IMR-90 (cell line): ENCODE results near the gene MCTP2. TPM values are rescaled to one million over a fixed set of nuclear protein-coding genes. Genes with fewer than 3 reads are reported as not detected.

ENCODE experiments used
- ATAC-seq: fragments of 200-7000 bp; cut with Tn5 transposase; 2 replicates; pipeline ENCODE4 v1.9.1; 2020; ENCODE audit warnings: low read depth, mild to moderate bottlenecking, moderate library complexity
- BruUV-seq: library from RNA; stranded (reverse); fragments of 400-500 nt; replicated peaks from 2 replicates; lab custom pipeline; 2021; lab: Mats Ljungman, UMichigan
- CTCF ChIA-PET: fragments of 300-600 bp; formaldehyde crosslinking; extraction: SDS; loops from one replicate; lab custom pipeline; 2021; ENCODE audit warnings: antibody characterized with exemption; lab: Yijun Ruan, JAX
- POLR2A ChIA-PET: fragments of 300-600 bp; sonication (Branson Sonifier 250); formaldehyde crosslinking; loops from one replicate; lab custom pipeline; 2022; ENCODE audit warnings: antibody characterized with exemption; ENCODE audit not compliant: unreplicated experiment; lab: Charles Lee
- DNase-seq: peaks from one replicate; pipeline ENCODE4 v3.0.0; 2013
- H2AFZ ChIP-seq: replicated peaks from 2 replicates; pipeline ENCODE3; 2013; ENCODE audit warnings: low read length, mild to moderate bottlenecking; ENCODE audit not compliant: poor library complexity
- H2AK5ac ChIP-seq: 2 replicates; pipeline ENCODE4 v1.6.1; 2013; ENCODE audit warnings: low read depth, low read length, inconsistent platforms
- H2AK9ac ChIP-seq: replicated peaks from 2 replicates; pipeline ENCODE3; 2013; ENCODE audit warnings: mild to moderate bottlenecking, low read depth, low read length, moderate library complexity; ENCODE audit not compliant: poor library complexity
- H2BK120ac ChIP-seq: 2 replicates; pipeline ENCODE4 v1.6.1; 2013; ENCODE audit warnings: low read depth, low read length, inconsistent platforms
- H2BK15ac ChIP-seq: 3 replicates; pipeline ENCODE4 v1.6.1; 2013; ENCODE audit warnings: low read depth, low read length, inconsistent platforms
- H2BK20ac ChIP-seq: 2 replicates; pipeline ENCODE4 v1.6.1; 2013; ENCODE audit warnings: low read depth, mild to moderate bottlenecking, inconsistent platforms, low read length, moderate library complexity
- H2BK5ac ChIP-seq: 2 replicates; pipeline ENCODE4 v1.6.1; 2013; ENCODE audit warnings: mild to moderate bottlenecking, low read depth, low read length, inconsistent platforms; ENCODE audit not compliant: poor library complexity, severe bottlenecking
- H3K14ac ChIP-seq: replicated peaks from 2 replicates; pipeline ENCODE4 v1.6.1; 2013; ENCODE audit warnings: low read depth, low read length, inconsistent platforms
- H3K18ac ChIP-seq: 2 replicates; pipeline ENCODE4 v1.6.1; 2013; ENCODE audit warnings: low read depth, low read length, control low read depth
- H3K23ac ChIP-seq: 2 replicates; pipeline ENCODE4 v1.6.1; 2013; ENCODE audit warnings: low read depth, low read length, inconsistent platforms
- H3K27ac ChIP-seq: 2 replicates; pipeline ENCODE4 v1.5.1; 2013; ENCODE audit warnings: mild to moderate bottlenecking, control low read depth, low read length; ENCODE audit not compliant: insufficient read depth
- H3K27me3 ChIP-seq: 2 replicates; pipeline ENCODE4 v1.6.1; 2013; ENCODE audit warnings: low read length; ENCODE audit not compliant: control insufficient read depth, insufficient read depth
- H3K36me3 ChIP-seq: 2 replicates; pipeline ENCODE4 v1.6.1; 2013; ENCODE audit warnings: low read length, mixed read lengths; ENCODE audit not compliant: control insufficient read depth, insufficient read depth
- H3K4ac ChIP-seq: 2 replicates; pipeline ENCODE4 v1.6.1; 2013; ENCODE audit warnings: low read depth, low read length, inconsistent platforms
- H3K4me1 ChIP-seq: 2 replicates; pipeline ENCODE4 v1.6.1; 2013; ENCODE audit warnings: low read length, mixed read lengths; ENCODE audit not compliant: control insufficient read depth, insufficient read depth
- H3K4me2 ChIP-seq: 2 replicates; pipeline ENCODE4 v1.6.1; 2013; ENCODE audit warnings: low read depth, mild to moderate bottlenecking, control low read depth, low read length, moderate library complexity
- H3K4me3 ChIP-seq: 2 replicates; pipeline ENCODE4 v1.5.1; 2013; ENCODE audit warnings: low read depth, mild to moderate bottlenecking, control low read depth, low read length, moderate library complexity; ENCODE audit not compliant: insufficient read depth
- H3K56ac ChIP-seq: 2 replicates; pipeline ENCODE4 v1.6.1; 2013; ENCODE audit warnings: low read length, inconsistent platforms; ENCODE audit not compliant: insufficient read depth; ENCODE audit errors: extremely low read depth
- H3K79me1 ChIP-seq, 2 experiments: 2 replicates each; pipeline ENCODE4 v1.6.1; 2013; ENCODE audit warnings: low read length in 2 of 2, inconsistent platforms in 1 of 2, low read depth in 1 of 2
- H3K9ac ChIP-seq: 2 replicates; pipeline ENCODE4 v1.6.1; 2013; ENCODE audit warnings: low read depth, low read length, control low read depth
- H3K9me1 ChIP-seq: 2 replicates; pipeline ENCODE4 v1.6.1; 2013; ENCODE audit warnings: low read length, inconsistent platforms; ENCODE audit not compliant: insufficient read depth
- H3K9me3 ChIP-seq: 2 replicates; pipeline ENCODE4 v1.6.1; 2013; ENCODE audit warnings: low read length; ENCODE audit not compliant: control insufficient read depth, insufficient read depth
- H4K20me1 ChIP-seq: 2 replicates; pipeline ENCODE4 v1.6.1; 2013; ENCODE audit warnings: low read length, inconsistent platforms; ENCODE audit not compliant: insufficient read depth
- H4K5ac ChIP-seq: 2 replicates; pipeline ENCODE4 v1.6.1; 2013; ENCODE audit warnings: mild to moderate bottlenecking, low read depth, low read length, control low read depth
- H4K8ac ChIP-seq, 2 experiments: 2 replicates each; pipeline ENCODE4 v1.6.1; 2013; ENCODE audit warnings: low read depth in 2 of 2, low read length in 2 of 2, control low read depth in 1 of 2, inconsistent platforms in 1 of 2
- H4K91ac ChIP-seq: 2 replicates; pipeline ENCODE4 v1.6.1; 2013; ENCODE audit warnings: low read depth, low read length, inconsistent platforms; ENCODE audit not compliant: insufficient read depth
- BHLHE40 ChIP-seq: fragments of 150-350 bp; IDR thresholded peaks from 2 replicates; pipeline ENCODE4 v1.6.1; 2016; ENCODE audit warnings: mild to moderate bottlenecking, low read depth, low read length
- CEBPB ChIP-seq: IDR thresholded peaks from 2 replicates; pipeline ENCODE4 v1.6.1; 2012; ENCODE audit warnings: low read depth, low read length, improper control_type of control experiment
- CHD1 ChIP-seq: IDR thresholded peaks from 2 replicates; pipeline ENCODE4 v1.6.1; 2012; ENCODE audit warnings: low read depth, low read length, improper control_type of control experiment
- FOS ChIP-seq: fragments of 150-350 bp; IDR thresholded peaks from 2 replicates; pipeline ENCODE4 v1.6.1; 2016; ENCODE audit warnings: low read depth, low read length
- MAFK ChIP-seq: IDR thresholded peaks from 2 replicates; pipeline ENCODE4 v1.6.1; 2012; ENCODE audit warnings: low read depth, low read length, improper control_type of control experiment
- MAZ ChIP-seq: IDR thresholded peaks from 2 replicates; pipeline ENCODE4 v1.6.1; 2012; ENCODE audit warnings: low read depth, mild to moderate bottlenecking, low read length, improper control_type of control experiment, moderate library complexity, borderline replicate concordance
- MXI1 ChIP-seq: IDR thresholded peaks from 2 replicates; pipeline ENCODE4 v1.6.1; 2012; ENCODE audit warnings: low read depth, mild to moderate bottlenecking, low read length, moderate library complexity, borderline replicate concordance
- NFE2L2 ChIP-seq: fragments of 150-350 bp; IDR thresholded peaks from 2 replicates; pipeline ENCODE4 v1.6.1; 2016; ENCODE audit warnings: low read depth, mild to moderate bottlenecking, low read length
- POLR2A ChIP-seq: IDR thresholded peaks from 2 replicates; pipeline ENCODE4 v1.6.1; 2012; ENCODE audit warnings: mild to moderate bottlenecking, low read depth, low read length
- RAD21 ChIP-seq: IDR thresholded peaks from 2 replicates; pipeline ENCODE4 v1.6.1; 2012; ENCODE audit warnings: low read length, improper control_type of control experiment
- RCOR1 ChIP-seq: IDR thresholded peaks from 2 replicates; pipeline ENCODE4 v1.6.1; 2012; ENCODE audit warnings: mild to moderate bottlenecking, low read length, improper control_type of control experiment; ENCODE audit not compliant: insufficient replicate concordance
- RFX5 ChIP-seq: IDR thresholded peaks from 2 replicates; pipeline ENCODE4 v1.8.0; 2012; ENCODE audit warnings: low read depth, mild to moderate bottlenecking, low read length, moderate library complexity
- SMC3 ChIP-seq: fragments of 150-350 bp; IDR thresholded peaks from 2 replicates; pipeline ENCODE4 v1.6.1; 2016; ENCODE audit warnings: low read depth, mild to moderate bottlenecking, antibody characterized with exemption, low read length, moderate library complexity
- WGBS, 2 experiments: methylation state at CpG; one replicate each; pipeline versions ENCODE4 v1.1.5 to v1.1.7; 2013; ENCODE audit warnings: missing lambda C conversion rate in 2 of 2; ENCODE audit not compliant: insufficient read length in 1 of 2; ENCODE audit errors: extremely low coverage in 2 of 2; 5-methylcytosine and 5-hydroxymethylcytosine counted together
- dilution Hi-C: fragments of 300-500 bp; cut with HindIII; formaldehyde crosslinking; loops from one replicate; pipeline ENCODE4 v1.14.3; 2018; ENCODE audit warnings: low sequenced_read_pairs; ENCODE audit not compliant: unreplicated experiment
- in situ Hi-C: fragments of 300-500 bp; cut with MboI; formaldehyde crosslinking; loops from 3 replicates; pipeline ENCODE4 v1.14.3; 2019; ENCODE audit warnings: low sequenced_read_pairs, inconsistent platforms, mixed read lengths
- intact Hi-C: fragments of 100-400 bp; cut with micrococcal nuclease; formaldehyde crosslinking; loops from 2 replicates; pipeline ENCODE4 v1.10.0; 2022
- polyA plus RNA-seq, 3 experiments: library from polyadenylated mRNA; depleted of rRNA; stranded (reverse); fragments of >200 nt; gene quantifications; 2 replicates each; pipeline ENCODE4 v1.2.3, GENCODE V29; 2012; ENCODE audit warnings: low replicate concordance in 1 of 3
- total RNA-seq: library from RNA; depleted of rRNA; stranded (reverse); fragments of >200 nt; gene quantifications from 2 replicates; pipeline ENCODE4 v1.2.3, GENCODE V29; 2012
- TF ChIP-seq, protein P1 (sequence below): fragments of 150-350 bp; IDR thresholded peaks from 2 replicates; pipeline ENCODE4 v1.6.1; 2017; ENCODE audit warnings: mild to moderate bottlenecking, antibody characterized with exemption, low read length, low read depth
- TF ChIP-seq, protein P2 (sequence below): fragments of 150-350 bp; IDR thresholded peaks from 2 replicates; pipeline ENCODE4 v1.6.1; 2016; ENCODE audit warnings: low read depth, mild to moderate bottlenecking, low read length, moderate library complexity, borderline replicate concordance
- TF ChIP-seq, protein P3 (sequence below): conservative IDR thresholded peaks from 2 replicates; pipeline ENCODE4 v1.5.1; 2012; ENCODE audit warnings: mild to moderate bottlenecking, low read depth, low read length, improper control_type of control experiment

Gene MCTP2
- total and polyA plus RNA-seq, 2 of the 4 experiments (the other 2 are of a cell fraction): 5.1 to 9.9 TPM

DNA sequence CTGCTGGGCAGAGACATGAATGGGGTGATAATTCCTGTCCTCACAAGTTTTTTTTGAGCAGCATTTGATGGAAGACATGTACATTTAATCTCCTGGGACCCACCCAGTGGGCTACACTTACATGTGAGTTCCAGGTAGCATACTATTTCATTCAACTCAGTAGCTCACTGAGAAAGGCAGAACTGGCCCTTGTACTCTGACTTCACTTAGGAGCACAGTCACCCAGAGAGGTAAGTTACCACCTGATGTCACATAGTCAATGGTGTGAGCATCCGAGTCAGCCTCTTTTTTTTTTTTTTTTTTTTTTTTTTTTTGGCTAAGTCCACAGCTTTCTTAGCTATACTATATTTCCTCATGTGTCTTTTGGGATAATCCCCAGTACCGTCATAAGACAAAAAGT is 32.7 kb upstream of the MCTP2 start:
- intact Hi-C loops (no loop called here), dilution Hi-C loops (no loop called here), in situ Hi-C loops (no loop called here)
- no peak overlapping the region for H3K23ac ChIP-seq
- H3K27ac ChIP-seq: no peak overlapping the region
- no peaks in the 10 kb centered on the region for H3K79me1 ChIP-seq
- H3K4me3 ChIP-seq: no peak overlapping the region
- H2BK120ac ChIP-seq: no peak overlapping the region
- ChIA-PET POLR2A (no interaction called here), CTCF (no interaction called here)
- H3K9ac ChIP-seq: no peak overlapping the region
- H3K14ac ChIP-seq: no peak overlapping the region
- DNase-seq: no peak
- H2BK5ac ChIP-seq: no peak overlapping the region
- H2AK9ac ChIP-seq: no peak overlapping the region
- no TSS peak for BruUV-seq
- H3K36me3 ChIP-seq: no peaks in the 10 kb centered on the region
- no peak overlapping the region for H2AFZ ChIP-seq
- H4K91ac ChIP-seq: no peak overlapping the region
- 0 out of 2 replicates have a peak, but pooled peaks cover 2% of the 10 kb centered on the region for H3K4me1 ChIP-seq
- no peaks in the 10 kb centered on the region for H3K27me3 ChIP-seq
- H4K20me1 ChIP-seq: no peaks in the 10 kb centered on the region
- H4K5ac ChIP-seq: no peak overlapping the region
- peaks cover 6% of the 10 kb centered on the region for H3K9me1 ChIP-seq
- no peak overlapping the region for H3K18ac ChIP-seq
- TF ChIP-seq RFX5: no peak
- no peak for TF ChIP-seq FOS
- TF ChIP-seq POLR2A: no peak
- TF ChIP-seq RAD21: no peak
- TF ChIP-seq, protein P1, sequence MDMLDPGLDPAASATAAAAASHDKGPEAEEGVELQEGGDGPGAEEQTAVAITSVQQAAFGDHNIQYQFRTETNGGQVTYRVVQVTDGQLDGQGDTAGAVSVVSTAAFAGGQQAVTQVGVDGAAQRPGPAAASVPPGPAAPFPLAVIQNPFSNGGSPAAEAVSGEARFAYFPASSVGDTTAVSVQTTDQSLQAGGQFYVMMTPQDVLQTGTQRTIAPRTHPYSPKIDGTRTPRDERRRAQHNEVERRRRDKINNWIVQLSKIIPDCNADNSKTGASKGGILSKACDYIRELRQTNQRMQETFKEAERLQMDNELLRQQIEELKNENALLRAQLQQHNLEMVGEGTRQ: no peak
- no peak for TF ChIP-seq MAZ
- TF ChIP-seq MXI1: no peak
- no peak for TF ChIP-seq RCOR1
- no peak for TF ChIP-seq CHD1
- TF ChIP-seq, protein P2, sequence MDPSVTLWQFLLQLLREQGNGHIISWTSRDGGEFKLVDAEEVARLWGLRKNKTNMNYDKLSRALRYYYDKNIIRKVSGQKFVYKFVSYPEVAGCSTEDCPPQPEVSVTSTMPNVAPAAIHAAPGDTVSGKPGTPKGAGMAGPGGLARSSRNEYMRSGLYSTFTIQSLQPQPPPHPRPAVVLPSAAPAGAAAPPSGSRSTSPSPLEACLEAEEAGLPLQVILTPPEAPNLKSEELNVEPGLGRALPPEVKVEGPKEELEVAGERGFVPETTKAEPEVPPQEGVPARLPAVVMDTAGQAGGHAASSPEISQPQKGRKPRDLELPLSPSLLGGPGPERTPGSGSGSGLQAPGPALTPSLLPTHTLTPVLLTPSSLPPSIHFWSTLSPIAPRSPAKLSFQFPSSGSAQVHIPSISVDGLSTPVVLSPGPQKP: no peak
- no peak for TF ChIP-seq MAFK
- TF ChIP-seq NFE2L2: no peak
- no peak for TF ChIP-seq BHLHE40
- no peak for TF ChIP-seq CEBPB
- TF ChIP-seq, protein P3, sequence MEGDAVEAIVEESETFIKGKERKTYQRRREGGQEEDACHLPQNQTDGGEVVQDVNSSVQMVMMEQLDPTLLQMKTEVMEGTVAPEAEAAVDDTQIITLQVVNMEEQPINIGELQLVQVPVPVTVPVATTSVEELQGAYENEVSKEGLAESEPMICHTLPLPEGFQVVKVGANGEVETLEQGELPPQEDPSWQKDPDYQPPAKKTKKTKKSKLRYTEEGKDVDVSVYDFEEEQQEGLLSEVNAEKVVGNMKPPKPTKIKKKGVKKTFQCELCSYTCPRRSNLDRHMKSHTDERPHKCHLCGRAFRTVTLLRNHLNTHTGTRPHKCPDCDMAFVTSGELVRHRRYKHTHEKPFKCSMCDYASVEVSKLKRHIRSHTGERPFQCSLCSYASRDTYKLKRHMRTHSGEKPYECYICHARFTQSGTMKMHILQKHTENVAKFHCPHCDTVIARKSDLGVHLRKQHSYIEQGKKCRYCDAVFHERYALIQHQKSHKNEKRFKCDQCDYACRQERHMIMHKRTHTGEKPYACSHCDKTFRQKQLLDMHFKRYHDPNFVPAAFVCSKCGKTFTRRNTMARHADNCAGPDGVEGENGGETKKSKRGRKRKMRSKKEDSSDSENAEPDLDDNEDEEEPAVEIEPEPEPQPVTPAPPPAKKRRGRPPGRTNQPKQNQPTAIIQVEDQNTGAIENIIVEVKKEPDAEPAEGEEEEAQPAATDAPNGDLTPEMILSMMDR: no peak
- no peak for TF ChIP-seq SMC3
- no peaks in the 10 kb centered on the region for H3K9me3 ChIP-seq
- H3K4ac ChIP-seq: no peak overlapping the region
- no peak overlapping the region for H2AK5ac ChIP-seq
- no CpG with 5 or more reads among the region's 2 CpGs for WGBS, 2 experiments
- no peak overlapping the region for H2BK20ac ChIP-seq
- H2BK15ac ChIP-seq: no peak overlapping the region
- no peak overlapping the region for H4K8ac ChIP-seq
- H3K56ac ChIP-seq: no peak overlapping the region
- no peak for ATAC-seq
- no peak overlapping the region for H3K4me2 ChIP-seq
